ENCODE measurements around the gene NET1. TPM values are rescaled to one million over a fixed set of nuclear protein-coding genes. Genes with fewer than 3 reads are reported as not detected.

NET1 gene
- total RNA-seq, 2 experiments from 2014 or later, result 25.3 to 25.6 TPM

DNA sequence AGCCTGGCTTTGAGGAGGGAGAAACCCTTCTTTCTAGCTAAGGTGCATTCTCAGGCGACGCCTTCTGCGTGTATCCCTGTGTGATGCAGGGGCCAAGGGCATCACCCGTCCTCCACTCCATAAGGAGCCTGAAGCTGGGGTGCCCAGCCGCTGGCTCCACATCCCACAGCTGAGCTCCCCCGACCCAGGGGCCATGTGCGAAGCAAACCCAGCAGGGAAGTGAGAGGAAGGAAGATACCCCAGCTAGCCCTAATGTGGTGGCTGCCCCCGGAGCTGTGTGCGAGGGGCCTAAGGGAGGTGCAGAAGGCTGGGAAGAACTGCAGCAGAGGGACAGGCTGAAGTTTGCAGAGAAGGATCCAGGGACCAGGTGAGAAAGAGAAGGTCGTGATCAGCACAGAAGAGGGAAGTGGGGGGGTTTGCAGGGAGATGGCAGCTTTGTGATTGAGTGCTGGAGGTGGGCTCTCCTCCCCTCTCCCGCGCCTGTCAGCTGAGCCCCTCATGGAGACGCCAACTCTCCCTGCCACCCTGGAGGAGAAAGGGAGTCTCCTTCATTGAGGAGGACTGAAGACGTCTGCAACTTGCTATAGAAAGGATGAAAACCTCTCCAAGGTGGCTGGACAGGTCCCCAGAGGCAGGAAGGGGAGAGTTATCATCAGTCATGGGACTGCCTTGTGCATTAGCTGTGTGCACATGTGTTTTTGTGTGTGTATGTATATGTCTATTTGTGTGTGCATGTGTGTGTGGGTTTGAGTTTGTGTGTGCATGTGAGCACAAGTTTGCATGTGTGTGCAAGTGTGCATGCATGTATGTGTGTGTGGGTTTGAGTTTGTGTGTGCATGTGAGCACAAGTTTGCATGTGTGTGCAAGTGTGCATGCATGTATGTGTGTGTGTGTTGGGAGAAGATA is 90.5 kb downstream of the NET1 start:
- POLR2A ChIA-PET, result interaction anchor here (0.6 kb wide), 1 partner anchor 46 kb away, joined by 5 read pairs; no protein-coding TSS in a partner anchor
- Mint-ChIP-seq H3K4me3 (no peak overlapping the region), H3K36me3 (no peaks in the 10 kb centered on the region), H3K27ac (no peak overlapping the region), H3K9me3 (no peaks in the 10 kb centered on the region), H3K27me3 (peaks cover 5% of the 10 kb centered on the region), H3K4me1 (ENCODE audit: low read depth) (no peaks in the 10 kb centered on the region)
- CTCF ChIA-PET, result interaction anchor here (1.2 to 2.1 kb wide), 2 partner anchors 120 to 126 kb away, joined by 3 to 6 read pairs; no protein-coding TSS in a partner anchor
- no peak for DNase-seq
- intact Hi-C loops (cut with micrococcal nuclease), result no loop called here

DNA sequence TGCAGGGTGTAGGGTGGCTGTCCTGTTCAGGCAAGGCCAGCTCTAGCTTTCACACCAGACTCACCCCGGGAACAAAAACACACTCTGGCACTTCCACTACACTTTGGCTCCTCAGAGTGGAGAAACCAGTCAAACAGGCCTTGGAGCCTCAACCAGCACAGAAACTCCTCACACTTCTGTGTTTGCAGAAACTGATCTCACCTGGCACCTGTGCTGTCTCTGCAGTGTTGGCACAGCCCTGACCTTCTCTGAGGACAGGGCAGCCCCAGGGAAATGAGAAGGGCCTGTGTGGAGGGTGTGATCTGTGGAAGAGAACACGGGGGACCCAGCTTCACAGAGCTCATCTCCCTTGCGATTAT is 91.1 kb downstream of the NET1 start:
- ChIA-PET CTCF (interaction anchor here (1.2 kb wide), 1 partner anchor 126 kb away, joined by 3 read pairs; no protein-coding TSS in a partner anchor), POLR2A (no interaction called here)
- no peaks in the 10 kb centered on the region for H3K9me3 Mint-ChIP-seq
- peaks cover 5% of the 10 kb centered on the region for H3K27me3 Mint-ChIP-seq
- DNase-seq, result no peak
- intact Hi-C loops (cut with micrococcal nuclease), result no loop called here
- H3K4me3 Mint-ChIP-seq, result no peak overlapping the region
- no peak overlapping the region for H3K27ac Mint-ChIP-seq
- H3K36me3 Mint-ChIP-seq, result no peaks in the 10 kb centered on the region
- H3K4me1 Mint-ChIP-seq (ENCODE audit: low read depth), result no peaks in the 10 kb centered on the region

DNA sequence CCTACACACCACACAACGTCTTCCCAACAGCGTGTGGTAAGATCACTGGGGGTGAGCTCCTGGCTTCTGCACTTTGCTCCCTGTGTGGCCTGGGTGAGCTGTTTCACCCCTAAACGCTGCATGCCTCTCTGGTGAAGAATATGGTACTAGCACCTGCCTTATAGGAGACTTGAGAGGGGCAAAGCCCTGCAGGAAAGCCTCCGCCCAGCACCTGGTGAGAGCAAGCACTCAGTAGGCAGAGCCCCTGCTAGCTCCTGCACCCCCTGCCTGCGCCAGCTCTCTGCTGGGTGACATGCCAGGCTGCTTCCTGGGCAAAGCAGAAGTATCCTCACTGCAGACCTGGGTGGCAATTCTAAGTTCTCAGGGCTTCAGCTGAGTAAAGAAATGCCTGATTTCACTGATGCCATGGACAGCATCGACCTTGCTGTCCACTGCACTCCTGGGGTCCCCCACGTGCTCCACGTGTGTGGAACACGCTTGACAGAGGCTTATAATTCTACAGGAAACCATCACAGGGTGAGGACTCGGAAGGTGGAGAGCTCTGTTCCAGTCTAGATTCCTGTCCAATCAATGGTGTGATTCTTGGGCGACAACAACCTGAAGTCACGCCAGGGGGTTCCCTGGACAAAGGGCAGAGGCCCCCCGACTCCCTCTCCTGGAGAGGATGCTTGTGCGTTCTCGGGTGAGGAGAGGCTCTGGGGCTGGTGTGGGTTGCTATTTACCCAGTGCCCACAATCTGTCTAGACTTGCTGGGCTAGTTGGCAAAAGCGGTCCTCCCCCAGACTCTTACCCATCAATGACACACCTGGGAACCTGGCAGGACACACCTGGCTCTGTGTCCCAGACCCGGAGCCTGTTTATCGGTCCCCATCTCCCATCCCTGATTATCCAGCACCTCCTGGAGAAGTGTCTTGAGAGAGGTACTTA is 92.1 kb downstream of the NET1 start:
- POLR2A ChIA-PET, result no interaction called here
- CTCF ChIA-PET, result interaction anchor here (1.2 kb wide), 1 partner anchor 125 kb away, joined by 3 read pairs; no protein-coding TSS in a partner anchor
- Mint-ChIP-seq H3K9me3 (no peaks in the 10 kb centered on the region), H3K27ac (no peak overlapping the region), H3K36me3 (no peaks in the 10 kb centered on the region), H3K27me3 (peaks cover 5% of the 10 kb centered on the region), H3K4me1 (ENCODE audit: low read depth) (no peaks in the 10 kb centered on the region), H3K4me3 (no peak overlapping the region)
- intact Hi-C loops (cut with micrococcal nuclease), result no loop called here
- no peak for DNase-seq

DNA sequence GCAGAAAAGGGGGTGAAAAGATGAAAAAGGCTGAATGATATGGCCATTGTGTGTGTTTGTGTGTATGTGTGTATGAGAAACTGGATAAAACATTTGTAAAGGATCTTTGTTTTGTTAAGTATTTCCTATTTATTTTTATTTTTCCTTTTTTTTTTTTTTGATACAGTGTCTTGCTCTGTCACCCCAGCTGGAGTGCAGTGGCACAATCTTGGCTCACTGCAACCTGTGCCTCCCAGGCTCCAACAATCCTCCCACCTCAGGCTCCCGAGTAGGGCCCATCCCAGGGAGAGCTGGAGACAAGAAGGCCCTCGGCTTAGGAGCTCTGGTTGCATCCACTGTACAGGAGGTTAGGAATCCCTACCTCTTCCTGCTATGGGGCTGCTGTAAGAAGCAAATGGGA is 93.9 kb downstream of the NET1 start:
- no peak overlapping the region for H3K27ac Mint-ChIP-seq
- intact Hi-C loops (cut with micrococcal nuclease), result no loop called here
- H3K9me3 Mint-ChIP-seq, result no peaks in the 10 kb centered on the region
- H3K27me3 Mint-ChIP-seq, result peaks cover 3% of the 10 kb centered on the region
- ChIA-PET CTCF (no interaction called here), POLR2A (no interaction called here)
- H3K4me1 Mint-ChIP-seq (ENCODE audit: low read depth), result no peaks in the 10 kb centered on the region
- H3K36me3 Mint-ChIP-seq, result no peaks in the 10 kb centered on the region
- no peak overlapping the region for H3K4me3 Mint-ChIP-seq
- DNase-seq, result no peak

DNA sequence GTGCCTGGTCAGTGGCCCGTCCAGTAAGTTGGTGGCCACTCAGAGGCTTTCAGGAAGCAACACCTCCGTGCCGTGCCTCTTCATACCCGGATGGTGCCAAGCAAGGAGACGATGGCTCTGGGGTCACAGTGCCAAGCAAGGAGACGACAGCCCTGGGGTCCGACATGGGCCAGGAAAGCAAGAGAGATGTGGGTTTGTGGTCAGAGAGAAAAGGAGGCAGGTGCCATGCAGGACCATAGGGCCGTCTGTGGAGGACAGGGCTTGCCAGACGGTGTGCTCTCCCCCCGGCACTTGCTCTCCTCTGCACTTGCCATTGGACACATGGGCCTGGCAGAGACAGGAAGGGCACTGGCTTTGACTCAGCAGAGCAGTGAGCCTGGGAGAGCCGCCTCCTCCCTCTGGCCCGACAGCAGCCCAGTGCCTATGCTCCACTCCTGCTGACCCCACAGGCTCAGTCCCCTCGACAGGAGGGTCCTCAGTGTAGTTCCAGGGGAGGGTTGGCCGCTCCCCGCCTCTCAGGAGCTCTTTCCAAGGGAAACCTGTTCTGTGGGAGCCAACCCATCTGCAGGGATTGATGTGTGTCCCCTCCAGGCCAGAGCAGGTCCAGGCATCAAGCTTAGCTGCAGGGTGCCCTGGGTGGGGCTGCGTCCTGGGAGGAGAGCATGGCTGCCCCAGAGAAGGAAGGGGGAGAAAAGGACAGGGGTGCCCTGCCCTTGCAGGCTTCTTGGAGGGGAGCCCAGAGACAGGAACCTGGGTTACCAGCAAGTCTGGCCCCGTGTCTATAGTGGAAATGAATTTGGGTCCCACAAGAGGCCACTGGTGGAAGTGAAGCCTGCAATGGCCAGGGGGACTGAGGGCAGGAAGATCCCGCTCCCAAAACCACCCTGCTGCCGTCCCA is 94.6 kb downstream of the NET1 start:
- no peaks in the 10 kb centered on the region for H3K9me3 Mint-ChIP-seq
- DNase-seq, result no peak
- H3K27ac Mint-ChIP-seq, result no peak overlapping the region
- no peak overlapping the region for H3K4me3 Mint-ChIP-seq
- CTCF ChIA-PET, result interaction anchor here (1.1 kb wide), 1 partner anchor 116 kb away, joined by 3 read pairs; no protein-coding TSS in a partner anchor
- POLR2A ChIA-PET, result no interaction called here
- no peaks in the 10 kb centered on the region for H3K36me3 Mint-ChIP-seq
- no peaks in the 10 kb centered on the region for H3K4me1 Mint-ChIP-seq (ENCODE audit: low read depth)
- peaks cover 4% of the 10 kb centered on the region for H3K27me3 Mint-ChIP-seq
- intact Hi-C loops (cut with micrococcal nuclease), result no loop called here

DNA sequence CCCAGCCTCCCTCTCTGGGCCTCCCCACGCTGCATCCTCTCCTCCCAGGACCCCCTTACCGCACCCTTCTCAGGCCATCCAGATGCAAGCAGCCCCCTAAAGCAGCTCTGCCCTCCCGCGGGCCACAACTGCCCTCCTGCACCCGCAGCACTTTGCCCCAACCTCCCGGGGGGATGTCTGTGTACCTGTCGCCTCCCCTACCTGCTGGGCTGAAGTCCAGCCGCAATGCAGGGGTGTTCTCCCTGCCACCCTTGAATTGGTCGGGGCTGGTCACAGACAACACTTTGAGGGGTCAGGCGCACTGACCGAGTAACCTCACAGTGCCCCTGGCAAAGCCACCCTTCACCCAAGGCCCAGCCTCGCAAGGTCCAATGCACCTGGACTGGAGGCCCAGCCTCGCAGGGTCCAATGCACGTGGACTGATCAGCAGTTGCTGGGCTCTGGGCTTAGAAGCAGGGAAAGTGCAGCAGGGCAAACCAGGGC is 95.3 kb downstream of the NET1 start:
- intact Hi-C loops (cut with micrococcal nuclease), result no loop called here
- no peak for DNase-seq
- H3K9me3 Mint-ChIP-seq, result no peaks in the 10 kb centered on the region
- H3K27ac Mint-ChIP-seq, result no peak overlapping the region
- no peaks in the 10 kb centered on the region for H3K36me3 Mint-ChIP-seq
- peaks cover 2% of the 10 kb centered on the region for H3K4me1 Mint-ChIP-seq (ENCODE audit: low read depth)
- H3K27me3 Mint-ChIP-seq, result peaks cover 10% of the 10 kb centered on the region
- POLR2A ChIA-PET, result no interaction called here
- H3K4me3 Mint-ChIP-seq, result no peak overlapping the region
- CTCF ChIA-PET, result interaction anchor here (1.1 kb wide), 1 partner anchor 115 kb away, joined by 3 read pairs; no protein-coding TSS in a partner anchor

DNA sequence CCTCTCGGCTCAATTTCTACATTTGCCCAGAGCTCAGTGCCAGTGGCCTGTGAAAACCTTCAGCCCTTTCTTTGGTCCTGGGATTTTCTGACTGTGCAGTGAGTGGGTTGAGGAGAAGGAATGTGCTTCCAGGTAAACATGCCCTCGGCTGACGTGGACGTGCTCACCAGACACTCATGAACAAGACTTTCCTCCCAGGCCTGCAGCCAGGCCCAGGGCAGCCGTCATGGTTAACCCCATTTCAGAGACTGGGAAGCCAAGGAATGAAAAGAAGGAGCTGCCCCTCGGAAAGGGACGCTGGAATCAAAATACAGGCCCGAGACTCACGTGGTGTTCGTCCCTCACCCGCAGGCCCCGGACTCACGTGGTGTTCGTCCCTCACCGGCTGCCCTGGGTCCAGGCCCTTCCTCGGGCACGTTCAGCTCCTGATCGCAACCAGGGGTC is 95.8 kb downstream of the NET1 start:
- H3K27ac Mint-ChIP-seq, result no peak overlapping the region
- no peaks in the 10 kb centered on the region for H3K36me3 Mint-ChIP-seq
- H3K4me3 Mint-ChIP-seq, result no peak overlapping the region
- H3K27me3 Mint-ChIP-seq, result peaks cover 10% of the 10 kb centered on the region
- no peak for DNase-seq
- intact Hi-C loops (cut with micrococcal nuclease), result no loop called here
- no peaks in the 10 kb centered on the region for H3K9me3 Mint-ChIP-seq
- ChIA-PET POLR2A (no interaction called here), CTCF (interaction anchor here (1.1 kb wide), 1 partner anchor 114 kb away, joined by 3 read pairs; no protein-coding TSS in a partner anchor)
- peaks cover 7% of the 10 kb centered on the region for H3K4me1 Mint-ChIP-seq (ENCODE audit: low read depth)

Other genes starting within 250 kb of the NET1 start
- gene AKR1C8, start 227.4 kb upstream of the NET1 start, total RNA-seq, result under 1 TPM; 0.33 to 0.80 TPM
- gene AKR1C4, start 215.7 kb upstream of the NET1 start, total RNA-seq, result not detected
- gene UCN3, start 47.6 kb upstream of the NET1 start, total RNA-seq, result not detected
- gene TUBAL3, start 7.7 kb upstream of the NET1 start, total RNA-seq, result not detected
- gene CALML5, start 87.0 kb downstream of the NET1 start, total RNA-seq, result not detected
- not detected for gene CALML3, start 112.4 kb downstream of the NET1 start, total RNA-seq

All from activated CD4-positive, alpha-beta memory T cell treated with anti-CD3 and anti-CD28 coated beads for 36 hours (primary cell).